ENCODE measurements around the gene CD4. TPM values are rescaled to one million over a fixed set of nuclear protein-coding genes. Genes with fewer than 3 reads are reported as not detected.

The CD4 gene
- total and polyA plus RNA-seq, 8 donors = 2.0 to 25.9 (median 7.3) TPM; not detected in 2

DNA sequence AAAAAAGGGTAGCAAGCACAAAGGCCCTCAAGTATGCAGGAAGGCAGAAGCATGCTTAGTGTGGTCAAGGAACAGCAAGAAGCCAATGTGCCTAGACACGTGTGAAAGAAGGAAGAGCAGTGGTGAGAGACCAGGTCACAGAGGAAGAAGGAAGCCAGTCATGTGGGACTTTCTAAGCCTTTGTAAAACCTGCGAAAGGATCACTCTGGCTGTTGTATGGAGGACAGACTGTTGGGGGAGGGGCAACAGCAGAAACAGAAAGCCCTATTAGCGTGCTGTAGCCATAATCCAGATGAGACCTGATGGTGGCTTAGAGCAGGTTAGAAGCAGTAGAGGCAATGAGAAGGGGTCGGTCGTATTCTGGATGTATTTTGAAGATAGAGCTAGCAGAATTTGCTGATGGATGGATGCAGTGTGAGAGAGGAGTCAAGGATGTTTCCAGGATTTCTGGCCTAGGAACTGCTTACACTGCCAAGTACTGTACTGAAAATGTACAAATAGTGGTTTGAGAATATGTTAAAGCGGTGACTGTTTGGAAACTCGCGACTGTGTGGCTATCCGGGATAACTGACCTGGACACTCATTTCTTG, 30.7 kb upstream of the CD4 start:
- H3K27ac ChIP-seq = no peak overlapping the region
- intact Hi-C loops (cut with DNase I; ENCODE audit: low total_unique reads) = no loop called here
- H3K9me3 ChIP-seq = no peaks in the 10 kb centered on the region
- no peak overlapping the region for H3K4me3 ChIP-seq
- H3K27me3 ChIP-seq = no peaks in the 10 kb centered on the region
- DNase-seq = peak in 1 of 2 donors; percentile 35
- TF ChIP-seq POLR2AphosphoS5 (IDR thresholded peaks at IDR 0.05) (no peak), POLR2A (IDR thresholded peaks at IDR 0.05) (no peak), EP300 (IDR thresholded peaks at IDR 0.05) (no peak)
- TF ChIP-seq, protein P1, sequence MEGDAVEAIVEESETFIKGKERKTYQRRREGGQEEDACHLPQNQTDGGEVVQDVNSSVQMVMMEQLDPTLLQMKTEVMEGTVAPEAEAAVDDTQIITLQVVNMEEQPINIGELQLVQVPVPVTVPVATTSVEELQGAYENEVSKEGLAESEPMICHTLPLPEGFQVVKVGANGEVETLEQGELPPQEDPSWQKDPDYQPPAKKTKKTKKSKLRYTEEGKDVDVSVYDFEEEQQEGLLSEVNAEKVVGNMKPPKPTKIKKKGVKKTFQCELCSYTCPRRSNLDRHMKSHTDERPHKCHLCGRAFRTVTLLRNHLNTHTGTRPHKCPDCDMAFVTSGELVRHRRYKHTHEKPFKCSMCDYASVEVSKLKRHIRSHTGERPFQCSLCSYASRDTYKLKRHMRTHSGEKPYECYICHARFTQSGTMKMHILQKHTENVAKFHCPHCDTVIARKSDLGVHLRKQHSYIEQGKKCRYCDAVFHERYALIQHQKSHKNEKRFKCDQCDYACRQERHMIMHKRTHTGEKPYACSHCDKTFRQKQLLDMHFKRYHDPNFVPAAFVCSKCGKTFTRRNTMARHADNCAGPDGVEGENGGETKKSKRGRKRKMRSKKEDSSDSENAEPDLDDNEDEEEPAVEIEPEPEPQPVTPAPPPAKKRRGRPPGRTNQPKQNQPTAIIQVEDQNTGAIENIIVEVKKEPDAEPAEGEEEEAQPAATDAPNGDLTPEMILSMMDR (IDR thresholded peaks at IDR 0.05) = no peak
- WGBS, 5 donors = 79 to 90% (median 86%) methylated on average over 9 of the region's 9 CpGs
- peaks cover 5 to 39% (median 19%) of the 10 kb centered on the region in 4 donors for H3K4me1 ChIP-seq
- H3K36me3 ChIP-seq = no peaks in the 10 kb centered on the region

DNA sequence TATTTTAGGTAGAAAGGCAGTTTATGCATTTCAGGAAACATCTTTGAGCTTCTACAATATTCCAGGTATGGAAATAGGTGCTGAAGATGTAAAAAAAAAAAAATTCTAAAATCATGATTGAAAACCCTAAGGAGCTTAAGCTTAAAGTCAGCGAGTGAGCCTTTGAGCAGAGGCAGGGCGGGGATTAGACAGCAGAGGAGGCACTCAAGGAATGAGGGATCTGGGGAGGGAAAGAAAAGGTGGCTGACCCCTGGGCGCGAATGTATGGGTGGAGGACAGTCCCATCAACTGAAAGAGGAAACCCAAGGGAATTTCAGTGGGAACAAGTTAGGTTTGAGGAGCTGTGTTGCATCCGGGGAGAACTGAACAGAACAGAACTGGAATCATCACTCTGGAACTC, 29.6 kb upstream of the CD4 start:
- no peak for DNase-seq
- Histone ChIP-seq H3K36me3 (no peaks in the 10 kb centered on the region), H3K27me3 (no peaks in the 10 kb centered on the region), H3K9me3 (no peaks in the 10 kb centered on the region), H3K4me3 (no peak overlapping the region), H3K27ac (no peak overlapping the region), H3K4me1 (peaks cover 14 to 42% (median 25%) of the 10 kb centered on the region in 4 donors)
- intact Hi-C loops (cut with DNase I; ENCODE audit: low total_unique reads) = no loop called here
- no peak for TF ChIP-seq POLR2AphosphoS5 (IDR thresholded peaks at IDR 0.05)
- TF ChIP-seq POLR2A (IDR thresholded peaks at IDR 0.05) = no peak
- TF ChIP-seq EP300 (IDR thresholded peaks at IDR 0.05) = no peak
- TF ChIP-seq, protein P1 (IDR thresholded peaks at IDR 0.05) = no peak
- WGBS, 5 donors = 68 to 84% (median 76%) methylated on average over 5 of the region's 5 CpGs

DNA sequence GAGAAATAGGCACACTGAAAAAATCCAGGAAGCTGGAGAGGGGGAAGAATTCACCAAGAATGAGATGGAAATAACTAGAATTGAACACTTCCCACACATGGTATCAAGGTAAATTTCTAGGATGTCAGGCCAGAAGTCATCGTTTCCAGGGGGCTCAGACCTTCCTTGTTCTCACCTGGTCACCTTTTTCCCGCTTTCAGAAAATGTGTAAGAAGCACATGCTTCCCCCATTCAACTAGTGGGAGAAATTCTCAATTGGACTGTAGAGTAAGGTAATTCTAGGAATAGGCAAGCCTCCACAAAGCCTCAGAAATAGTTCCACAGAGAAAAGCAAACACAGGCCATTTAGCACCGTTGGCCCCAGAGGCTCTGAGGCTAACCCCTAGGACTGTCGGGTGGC, 25.9 kb upstream of the CD4 start:
- Histone ChIP-seq H3K27ac (peak overlapping the region; percentile 75 to 96 (median 91)), H3K4me3 (peak overlapping the region in 3 of 4 donors; percentile 18 to 28 (median 26)), H3K36me3 (no peaks in the 10 kb centered on the region), H3K4me1 (peaks cover 39 to 57% (median 45%) of the 10 kb centered on the region in 4 donors), H3K27me3 (no peaks in the 10 kb centered on the region), H3K9me3 (no peaks in the 10 kb centered on the region)
- WGBS, 5 donors = 51 to 61% (median 57%) methylated on average over 4 of the region's 4 CpGs
- DNase-seq = no peak
- TF ChIP-seq EP300 (IDR thresholded peaks at IDR 0.05) (no peak), POLR2A (IDR thresholded peaks at IDR 0.05) (no peak), POLR2AphosphoS5 (IDR thresholded peaks at IDR 0.05) (no peak)
- TF ChIP-seq, protein P1 (IDR thresholded peaks at IDR 0.05) = no peak
- intact Hi-C loops (cut with DNase I; ENCODE audit: low total_unique reads) = no loop called here

DNA sequence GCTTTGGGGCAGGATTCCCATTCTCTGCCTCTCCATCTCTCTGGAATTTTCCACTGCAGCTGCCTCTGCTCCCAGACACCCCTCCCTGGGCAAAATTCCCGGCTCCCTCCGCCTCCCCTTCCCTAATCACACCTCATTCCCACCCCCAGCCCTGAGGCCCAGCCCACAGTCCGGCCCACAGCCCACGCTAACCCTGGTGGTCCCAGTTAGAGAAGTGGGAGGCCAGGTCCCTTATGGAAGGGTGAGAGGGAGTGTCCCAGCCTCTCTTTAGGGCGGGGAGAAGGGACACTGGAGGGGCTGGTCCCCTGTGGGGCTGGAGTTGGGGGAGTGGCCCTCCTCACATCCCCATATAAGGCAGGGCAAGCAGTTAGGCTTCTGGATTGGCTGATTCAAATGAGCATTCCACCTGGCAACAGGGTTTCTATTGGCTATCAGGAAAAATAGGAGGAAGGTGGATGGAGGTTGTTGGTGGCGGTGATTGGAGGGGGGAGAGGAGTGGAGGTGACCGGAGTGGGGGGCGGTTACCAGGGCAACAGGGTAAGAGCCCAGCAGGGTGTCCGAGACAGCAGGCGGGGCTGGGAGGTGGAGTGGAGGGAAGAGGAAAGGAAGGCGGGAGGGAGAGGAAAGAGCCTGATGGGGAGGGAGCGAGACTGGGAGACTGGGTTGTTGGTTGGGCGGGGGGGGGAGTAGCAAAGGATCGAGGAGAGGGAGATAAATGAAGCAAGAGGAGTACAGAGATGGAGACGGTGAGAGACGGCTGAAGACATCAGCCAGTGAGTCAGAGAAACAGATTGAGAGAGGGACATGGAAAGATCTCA, 25.1 kb upstream of the CD4 start:
- H3K36me3 ChIP-seq = no peaks in the 10 kb centered on the region
- H3K4me1 ChIP-seq = peaks cover 46 to 65% (median 53%) of the 10 kb centered on the region in 4 donors
- no peak for TF ChIP-seq POLR2A (IDR thresholded peaks at IDR 0.05)
- TF ChIP-seq POLR2AphosphoS5 (IDR thresholded peaks at IDR 0.05) = peak; percentile 20 to 32 (median 20)
- H3K27me3 ChIP-seq = no peaks in the 10 kb centered on the region
- intact Hi-C loops (cut with DNase I; ENCODE audit: low total_unique reads) = no loop called here
- peak; percentile 86 to 97 for DNase-seq
- peak overlapping the region; percentile 75 to 96 (median 91) for H3K27ac ChIP-seq
- no peaks in the 10 kb centered on the region for H3K9me3 ChIP-seq
- 3 to 8% (median 3%) methylated on average over 15 to 16 of the region's 16 CpGs for WGBS, 5 donors
- peak overlapping the region; percentile 18 to 28 (median 27) for H3K4me3 ChIP-seq

Measured in stomach (tissue), 9 donors.